Occipital lobe (tissue), 2 donors: ENCODE measurements around the gene APOM. TPM values are rescaled to one million over a fixed set of nuclear protein-coding genes. Genes with fewer than 3 reads are reported as not detected.
A peak's percentile ranks its signal among the peaks of the same experiment; 100 is the strongest.

Experiments used
- DNase-seq: peaks from one replicate; lab custom pipeline; 2025; lab: John Stamatoyannopoulos, UW
- total RNA-seq: library from RNA; depleted of rRNA; stranded (reverse); fragments of >200 nt; gene quantifications from one replicate; pipeline ENCODE4 v1.2.3, GENCODE V29; 2014

Gene APOM
- total RNA-seq, result not detected

DNA sequence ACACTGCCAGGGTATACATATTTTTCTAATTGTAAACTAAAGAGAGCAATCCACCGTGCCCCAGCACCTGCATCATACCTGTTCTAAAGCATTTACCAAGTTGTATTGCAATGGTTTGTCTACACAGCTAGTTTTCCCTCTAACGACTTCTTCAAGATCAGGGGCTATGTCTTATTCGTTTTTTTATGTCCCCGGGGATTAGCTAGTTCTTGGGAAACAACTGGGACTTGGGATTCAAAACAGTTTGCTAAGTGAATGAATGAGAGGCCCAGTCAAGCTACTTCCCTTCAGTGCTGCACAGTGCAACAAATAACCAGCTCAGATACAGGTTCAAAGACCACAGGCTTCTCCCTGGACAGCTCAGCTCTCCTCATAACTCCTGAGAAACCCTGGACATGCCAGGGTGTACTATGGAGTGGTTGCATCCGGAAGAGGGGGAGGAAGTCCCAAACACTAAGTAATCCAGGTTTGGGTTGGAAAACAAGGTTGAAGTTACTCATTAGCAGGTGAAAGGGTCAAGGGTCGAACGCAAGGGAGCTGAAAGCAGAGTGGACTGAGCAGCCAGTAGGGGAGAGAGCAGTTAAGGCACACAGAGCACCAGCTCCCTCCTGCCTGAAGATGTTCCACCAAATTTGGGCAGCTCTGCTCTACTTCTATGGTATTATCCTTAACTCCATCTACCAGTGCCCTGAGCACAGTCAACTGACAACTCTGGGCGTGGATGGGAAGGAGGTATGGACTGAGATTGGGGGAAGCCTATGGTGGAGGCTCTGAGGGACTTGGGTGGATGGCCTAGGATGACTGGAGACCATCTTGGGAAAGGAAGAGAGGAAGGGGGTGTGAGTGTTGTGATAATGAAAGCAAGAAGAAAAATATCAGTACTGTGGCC lies at the start of gene APOM:
Gene APOM, plus strand, starts transcription at position 546 of the 889 bp plus-strand sequence. Its CDS starts 73 bp downstream, at position 619.
- DNase-seq, result no peak

DNA sequence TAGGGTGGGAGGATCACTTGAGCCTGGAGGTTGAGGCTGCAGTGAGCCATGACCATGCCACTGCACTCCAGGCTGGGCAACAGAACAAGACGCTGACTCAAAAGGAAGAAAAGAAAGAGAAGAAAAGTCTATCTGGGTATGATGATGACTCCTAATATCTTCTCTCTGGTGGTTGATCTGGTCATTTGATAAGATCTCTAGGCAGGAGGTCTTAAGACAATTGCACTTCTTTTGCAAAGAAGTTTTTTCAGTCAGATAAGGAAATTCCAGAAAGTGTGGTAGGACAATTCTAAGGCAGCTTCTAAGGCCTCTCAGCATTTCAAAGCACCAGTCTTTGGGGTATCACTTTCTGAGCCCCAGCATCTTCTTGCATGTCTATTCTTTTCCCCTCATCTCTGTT lies 48.4 kb upstream of the APOM start:
- DNase-seq, result no peak

DNA sequence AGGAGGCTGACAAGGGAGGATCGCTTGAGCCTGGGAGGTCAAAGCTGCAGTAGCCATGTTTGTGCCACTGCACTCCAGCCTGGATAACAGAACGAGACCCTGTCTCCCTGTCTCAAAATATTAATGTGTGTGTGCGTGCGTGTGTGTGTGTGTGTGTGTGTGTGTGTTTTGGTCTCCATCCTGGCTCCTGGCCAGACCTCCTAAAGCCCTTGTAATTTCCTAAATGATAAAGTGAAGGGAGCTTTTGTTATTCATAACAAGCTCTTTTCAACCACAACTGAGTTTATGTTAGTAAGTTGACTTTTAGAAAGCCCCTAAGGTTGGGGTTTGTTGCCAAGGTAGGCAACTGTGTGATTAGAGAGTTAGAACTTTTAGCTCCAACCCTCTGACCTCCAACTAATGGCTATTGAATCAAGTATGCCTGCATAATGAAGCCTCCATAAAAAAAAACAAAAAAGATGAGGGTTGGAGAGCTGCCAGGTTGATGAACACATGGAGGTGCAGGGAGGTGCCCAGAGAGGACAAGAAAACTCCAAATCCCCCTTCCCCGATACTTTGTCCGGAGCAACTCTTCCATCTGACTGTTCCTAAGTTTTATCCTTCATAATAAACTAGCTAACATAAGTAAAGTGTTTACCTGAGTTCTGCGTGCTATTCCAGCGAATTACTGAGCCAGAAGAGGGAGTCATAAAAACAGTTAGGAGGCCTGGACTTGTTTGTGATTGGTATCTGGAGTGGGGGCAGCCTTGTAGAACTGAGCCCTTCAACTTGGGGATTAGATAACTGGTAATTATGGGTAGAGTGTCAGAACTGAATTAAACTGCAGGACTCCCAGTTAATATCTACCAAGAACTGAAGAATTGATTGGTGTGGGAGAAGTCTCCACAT lies 45.9 kb upstream of the APOM start:
- no peak for DNase-seq

GRCh38 chr6:31610968-31611367 lies 44.7 kb upstream of the APOM start:
- DNase-seq, result no peak

DNA sequence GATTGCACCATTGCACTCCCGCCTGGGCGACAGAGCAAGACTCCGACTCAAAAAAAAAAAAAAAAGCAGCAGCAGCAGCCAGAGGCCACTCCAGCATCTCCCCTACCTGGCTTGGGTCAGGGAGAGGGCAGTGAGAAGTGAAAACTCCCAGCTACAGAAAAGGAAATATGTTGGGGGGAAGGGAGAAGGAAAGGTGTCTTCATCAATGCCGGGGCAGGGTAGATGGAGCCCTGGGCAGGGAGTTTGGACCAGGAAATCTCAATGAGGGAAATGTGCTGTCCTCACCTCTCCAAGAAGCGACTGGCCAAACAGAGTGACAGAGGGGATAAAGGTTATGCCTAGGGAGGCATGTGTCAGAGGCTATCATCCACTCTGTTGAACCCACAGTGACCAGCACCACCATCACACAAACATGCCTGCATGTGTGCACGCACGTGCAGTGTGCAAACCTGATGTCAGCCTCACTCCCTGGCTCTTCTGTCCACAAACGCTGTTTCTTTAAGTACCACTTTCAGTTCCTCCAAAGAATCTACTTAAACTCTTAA lies 41.5 kb upstream of the APOM start:
- no peak for DNase-seq

- no peak for DNase-seq
These were observed 40.8 kb upstream of the APOM start, which contains the start of gene AIF1 for GRCh38 chr6:31614684-31615578. Gene AIF1, plus strand, starts transcription at chr6:31615234. Its CDS starts 96 bp downstream, at chr6:31615330.

DNA sequence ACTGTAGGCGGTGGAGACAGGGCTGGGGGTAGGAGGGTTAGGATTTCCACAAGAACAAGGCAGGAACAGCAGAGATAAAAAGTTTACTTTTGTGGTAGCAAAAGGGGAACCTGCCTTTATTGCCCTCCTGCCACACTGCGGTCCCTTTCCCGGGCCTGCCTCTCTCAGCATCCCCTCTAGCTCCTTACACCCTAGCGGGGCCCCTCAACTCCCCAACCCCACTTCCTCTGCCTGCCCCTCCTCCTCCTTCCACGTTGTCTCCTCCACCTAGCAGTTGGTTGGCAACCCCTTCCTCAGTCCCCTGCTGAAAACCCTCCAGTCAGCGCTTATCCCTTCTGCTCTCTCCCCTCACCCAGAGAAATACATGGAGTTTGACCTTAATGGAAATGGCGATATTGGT lies 39.9 kb upstream of the APOM start:
- no peak for DNase-seq

GRCh38 chr6:31617010-31617409 lies 38.7 kb upstream of the APOM start:
- DNase-seq, result no peak

DNA sequence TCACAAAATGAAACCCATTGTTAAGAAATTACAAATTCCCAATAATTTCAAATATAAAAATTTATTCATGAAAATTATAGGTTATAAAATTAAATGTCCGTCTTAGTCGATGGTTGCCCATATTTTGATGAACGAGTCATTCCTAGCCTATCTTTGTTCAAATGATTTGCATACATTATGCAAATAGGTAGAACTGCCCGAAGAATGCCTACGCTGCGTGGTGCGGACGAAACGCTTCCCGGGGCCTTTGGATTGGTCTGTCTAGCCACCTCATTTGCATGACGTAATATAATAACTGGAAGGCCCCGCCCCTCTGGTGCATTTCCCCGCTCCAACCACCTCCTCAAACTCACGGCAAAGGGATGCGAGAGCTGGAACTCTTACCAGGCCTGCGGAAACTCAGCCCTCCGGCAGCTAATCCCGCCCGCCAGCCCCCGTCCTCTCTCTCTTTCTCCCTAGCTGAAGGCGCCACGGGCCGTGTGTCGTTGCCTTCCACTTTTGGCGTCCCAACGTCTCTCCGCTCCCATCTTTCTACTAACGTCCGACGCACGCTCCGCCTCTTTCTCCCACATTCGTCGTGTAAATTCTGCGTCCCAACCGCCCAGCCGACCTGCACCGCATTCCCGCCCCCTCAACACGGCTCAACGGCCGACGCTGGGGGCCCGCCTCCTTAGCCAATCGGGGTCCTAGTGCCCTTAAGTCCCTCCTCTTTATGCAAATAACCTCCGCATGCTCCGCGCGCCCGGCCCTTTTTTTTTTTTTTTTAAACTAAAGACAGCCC lies 35.7 kb upstream of the APOM start:
- peak; percentile 98 for DNase-seq

DNA sequence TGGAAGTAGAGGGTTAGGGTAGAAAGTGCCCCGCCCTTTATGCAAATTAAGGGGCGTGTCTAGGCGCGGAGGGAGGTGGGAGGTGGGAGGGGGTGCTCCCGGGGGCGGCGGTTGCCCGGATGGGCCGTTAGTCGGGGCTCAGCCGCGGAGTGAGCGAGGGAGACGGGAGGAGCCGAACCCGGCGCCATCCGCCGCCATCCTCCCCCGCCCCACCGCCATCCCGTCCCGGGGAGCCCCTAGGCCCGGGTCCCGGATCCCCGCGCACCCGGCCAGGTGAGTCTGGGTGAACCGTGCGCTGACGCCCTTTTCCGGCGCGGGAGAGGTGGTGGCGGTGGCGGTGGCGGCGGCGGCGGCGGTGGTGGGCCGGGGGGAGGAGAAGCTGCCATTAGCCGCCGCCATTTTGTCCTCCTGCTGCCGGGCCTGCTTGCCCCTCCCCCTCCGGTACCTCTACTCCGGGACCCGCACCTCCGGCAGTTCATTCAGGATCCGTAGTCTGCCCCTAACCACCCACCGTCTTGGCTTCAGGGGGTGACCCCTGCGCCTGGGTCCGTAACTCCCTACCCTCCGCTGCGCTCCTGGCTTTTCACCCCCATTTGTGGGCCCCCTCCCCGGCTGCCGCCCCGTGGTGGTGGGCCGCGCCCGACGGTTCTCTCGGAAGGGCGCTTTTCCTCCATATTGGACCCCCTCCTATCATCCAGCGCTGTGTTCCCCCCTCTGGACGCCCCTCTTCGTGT lies 34.9 kb upstream of the APOM start, which contains the start of gene PRRC2A:
Gene PRRC2A, plus strand, starts transcription at position 130 of the 734 bp plus-strand sequence. CDS start 2,075 bp downstream, outside the sequence.
- no peak for DNase-seq

- DNase-seq, result no peak
These were observed 34.3 kb upstream of the APOM start for GRCh38 chr6:31621320-31621939.

- no peak for DNase-seq
These were observed 33.7 kb upstream of the APOM start for GRCh38 chr6:31621991-31622390.

- DNase-seq, result no peak
These were observed 33.0 kb upstream of the APOM start for GRCh38 chr6:31622684-31623091.

DNA sequence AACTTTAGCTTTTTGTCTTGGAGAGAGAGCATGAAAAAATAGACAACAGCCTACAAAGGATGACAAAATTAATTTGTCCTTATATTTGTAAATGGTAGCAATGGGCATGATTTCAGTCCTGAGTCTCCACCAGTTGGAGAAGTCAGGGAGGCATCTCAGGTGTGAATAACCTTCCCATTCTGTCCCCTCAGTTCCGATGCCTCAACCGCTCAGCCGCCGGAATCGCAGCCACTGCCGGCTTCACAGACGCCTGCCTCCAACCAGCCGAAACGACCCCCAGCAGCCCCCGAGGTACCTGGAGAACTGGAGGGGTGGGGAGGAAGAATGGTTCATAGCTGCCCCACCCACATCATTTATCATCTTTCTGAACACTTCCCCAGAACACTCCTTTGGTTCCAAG lies 31.6 kb upstream of the APOM start:
- no peak for DNase-seq

- DNase-seq, result no peak
These were observed 28.7 kb upstream of the APOM start for GRCh38 chr6:31626952-31627351.

- no peak for DNase-seq
These were observed 27.9 kb upstream of the APOM start for GRCh38 chr6:31627690-31628287.

GRCh38 chr6:31629014-31629413 lies 26.7 kb upstream of the APOM start:
- no peak for DNase-seq

GRCh38 chr6:31630177-31630934 lies 25.3 kb upstream of the APOM start:
- DNase-seq, result no peak
